GM18507 (cell line): ENCODE data around the gene TRIM46.
A peak's percentile ranks its signal among the peaks of the same experiment; 100 is the strongest.
"Not testable (repeated sequence)": the region's sequence is repeated elsewhere in the genome, so short reads cannot be mapped to it uniquely, and the experiment has no call there.

Source experiments
- DNase-seq: peaks from one replicate; pipeline ENCODE4 v3.0.0; 2011; ENCODE audit warnings: low read depth; ENCODE audit not compliant: insufficient read length; ENCODE audit errors: extremely low spot score
- FAIRE-seq: peaks from 2 replicates; lab custom pipeline; 2011; peaks lifted over from hg19 to GRCh38; lab: Jason Lieb, UNC

Gene TRIM46

GRCh38 chr1:155136748-155137147 is 36.9 kb upstream of the TRIM46 start:
- FAIRE-seq (no peak), DNase-seq (no peak)

GRCh38 chr1:155137154-155137949 is 36.3 kb upstream of the TRIM46 start:
- FAIRE-seq: no peak
- no peak for DNase-seq

- peak; percentile 81 for FAIRE-seq
- peak; percentile 80 for DNase-seq
These were observed 33.6 kb upstream of the TRIM46 start, which contains the start of gene DPM3 for GRCh38 chr1:155139895-155140629. DPM3 (minus strand) TSS chr1:155140531; CDS start chr1:155140240, 291 bp downstream.

GRCh38 chr1:155140630-155140953 is 33.1 kb upstream of the TRIM46 start:
- FAIRE-seq (no peak), DNase-seq (no peak)

GRCh38 chr1:155141749-155142148 is 31.9 kb upstream of the TRIM46 start:
- DNase-seq (no peak), FAIRE-seq (no peak)

- DNase-seq (no peak), FAIRE-seq (no peak)
These were observed 28.2 kb upstream of the TRIM46 start for GRCh38 chr1:155145491-155145890.

- FAIRE-seq, DNase-seq: not testable (repeated sequence)
These were observed 17.5 kb upstream of the TRIM46 start for GRCh38 chr1:155155996-155156643.

GRCh38 chr1:155158991-155159390 is 14.7 kb upstream of the TRIM46 start:
- no peak for FAIRE-seq
- no peak for DNase-seq

- FAIRE-seq (no peak), DNase-seq (no peak)
These were observed 13.5 kb upstream of the TRIM46 start for GRCh38 chr1:155160128-155160527.

- not testable (repeated sequence) for DNase-seq, FAIRE-seq
These were observed 11.0 kb upstream of the TRIM46 start for GRCh38 chr1:155162631-155163030.

GRCh38 chr1:155163785-155164184 is 9.9 kb upstream of the TRIM46 start:
- FAIRE-seq, DNase-seq: not testable (repeated sequence)

GRCh38 chr1:155164625-155165024 is 9.0 kb upstream of the TRIM46 start:
- FAIRE-seq, DNase-seq: not testable (repeated sequence)

GRCh38 chr1:155166051-155166470 is 7.6 kb upstream of the TRIM46 start:
- no peak for DNase-seq
- FAIRE-seq: no peak

GRCh38 chr1:155166471-155167165 is 7.0 kb upstream of the TRIM46 start:
- no peak for FAIRE-seq
- DNase-seq: no peak

GRCh38 chr1:155167166-155168104 is 6.2 kb upstream of the TRIM46 start:
- DNase-seq: peak; percentile 55
- FAIRE-seq: peak; percentile 77

GRCh38 chr1:155168105-155168445 is 5.6 kb upstream of the TRIM46 start:
- FAIRE-seq, DNase-seq: not testable (repeated sequence)

GRCh38 chr1:155168456-155169210 is 5.0 kb upstream of the TRIM46 start:
- FAIRE-seq (no peak), DNase-seq (no peak)

- no peak for DNase-seq
- FAIRE-seq: no peak
These were observed 4.1 kb upstream of the TRIM46 start for GRCh38 chr1:155169541-155169940.
